ENCODE data around the gene IFNL2. TPM values are rescaled to one million over a fixed set of nuclear protein-coding genes. Genes with fewer than 3 reads are reported as not detected.

Gene IFNL2
- total and polyA plus RNA-seq, 2 donors (not counting 1 experiment from before 2014, with no cell fraction given): not detected

GRCh38 chr19:39261704-39262103, 6.5 kb upstream of the IFNL2 start:
- Histone ChIP-seq H3K27me3 (replicated peaks in 1 of 4; ENCODE audit: control extremely low read depth in 1 of 4, control insufficient read depth in 3 of 4, insufficient read depth in 4 of 4, low read length in 3 of 4) (peaks cover 0 to 46% (median 26%) of the 10 kb centered on the region in 4 experiments), H3K27ac (ENCODE audit: low read length in 2 of 2) (no peak overlapping the region), H2AFZ (ENCODE audit: insufficient read depth, low read depth, low read length, poor library complexity, severe bottlenecking) (no peak overlapping the region), H3K4me3 (ENCODE audit: control extremely low read depth in 1 of 5, extremely low read depth in 1 of 5, insufficient read depth in 1 of 5, low read depth in 2 of 5, low read length in 4 of 5) (no peak overlapping the region), H4K20me1 (ENCODE audit: control insufficient read depth, insufficient read depth, low read length, poor library complexity, severe bottlenecking) (no peaks in the 10 kb centered on the region), H3K9me3 (ENCODE audit: control extremely low read depth in 1 of 3, control insufficient read depth in 2 of 3, insufficient read depth in 1 of 3, low read length in 2 of 3) (peaks cover 0 to 6% (median 0%) of the 10 kb centered on the region in 3 donors), H3K4me2 (replicated peaks; ENCODE audit: low read depth, low read length, poor library complexity, severe bottlenecking) (no peak overlapping the region), H3K9ac (ENCODE audit: low read length) (no peak overlapping the region), H3K4me1 (ENCODE audit: control insufficient read depth in 2 of 2, insufficient read depth in 2 of 2, low read length in 2 of 2) (peaks cover 5 to 8% of the 10 kb centered on the region in 2 donors), H3K79me2 (ENCODE audit: control insufficient read depth, insufficient read depth, low read length) (no peaks in the 10 kb centered on the region), H3K36me3 (replicated peaks in 1 of 2; ENCODE audit: control extremely low read depth in 1 of 2, control insufficient read depth in 1 of 2, extremely low read depth in 1 of 2, insufficient read depth in 2 of 2, low read length in 1 of 2) (no peaks in the 10 kb centered on the region)
- CTCF ChIA-PET: interaction anchor here (0.6 kb wide), 1 partner anchor 27 kb away, joined by 3 read pairs; no protein-coding TSS in a partner anchor
- ATAC-seq (ENCODE audit: low read depth) (no peak), DNase-seq (no peak)
- Mint-ChIP-seq H3K9me3 (ENCODE audit: insufficient read depth) (no peaks in the 10 kb centered on the region), H3K4me3 (no peak overlapping the region), H3K4me1 (peaks cover 3% of the 10 kb centered on the region), H3K27ac (no peak overlapping the region), H3K27me3 (peaks cover 27% of the 10 kb centered on the region)
- 100% methylated on average over 1 of the region's 3 CpGs for WGBS (ENCODE audit: insufficient coverage)
- intact Hi-C loops (cut with micrococcal nuclease): no loop called here
- TF ChIP-seq EZH2 (IDR thresholded peaks at IDR 0.05; ENCODE audit: borderline replicate concordance, insufficient read depth, low read depth, low read length, poor library complexity, severe bottlenecking) (no peak), CTCF (IDR thresholded peaks at IDR 0.05) (no peak)
- POLR2A ChIA-PET: no interaction called here

GRCh38 chr19:39262496-39262895, 5.7 kb upstream of the IFNL2 start:
- peaks cover 3% of the 10 kb centered on the region for H3K4me1 Mint-ChIP-seq
- Histone ChIP-seq H3K9me3 (ENCODE audit: control extremely low read depth in 1 of 3, control insufficient read depth in 2 of 3, insufficient read depth in 1 of 3, low read length in 2 of 3) (peaks cover 0 to 6% (median 0%) of the 10 kb centered on the region in 3 donors), H2AFZ (ENCODE audit: insufficient read depth, low read depth, low read length, poor library complexity, severe bottlenecking) (no peak overlapping the region), H3K4me3 (ENCODE audit: control extremely low read depth in 1 of 5, extremely low read depth in 1 of 5, insufficient read depth in 1 of 5, low read depth in 2 of 5, low read length in 4 of 5) (no peak overlapping the region), H3K79me2 (ENCODE audit: control insufficient read depth, insufficient read depth, low read length) (no peaks in the 10 kb centered on the region), H3K27me3 (replicated peaks in 1 of 4; ENCODE audit: control extremely low read depth in 1 of 4, control insufficient read depth in 3 of 4, insufficient read depth in 4 of 4, low read length in 3 of 4) (peaks cover 0 to 46% (median 26%) of the 10 kb centered on the region in 4 experiments), H3K9ac (ENCODE audit: low read length) (no peak overlapping the region), H3K27ac (ENCODE audit: low read length in 2 of 2) (no peak overlapping the region), H3K4me2 (replicated peaks; ENCODE audit: low read depth, low read length, poor library complexity, severe bottlenecking) (no peak overlapping the region), H3K4me1 (ENCODE audit: control insufficient read depth in 2 of 2, insufficient read depth in 2 of 2, low read length in 2 of 2) (peaks cover 5 to 8% of the 10 kb centered on the region in 2 donors), H4K20me1 (ENCODE audit: control insufficient read depth, insufficient read depth, low read length, poor library complexity, severe bottlenecking) (no peaks in the 10 kb centered on the region), H3K36me3 (replicated peaks in 1 of 2; ENCODE audit: control extremely low read depth in 1 of 2, control insufficient read depth in 1 of 2, extremely low read depth in 1 of 2, insufficient read depth in 2 of 2, low read length in 1 of 2) (no peaks in the 10 kb centered on the region)
- no peaks in the 10 kb centered on the region for H3K9me3 Mint-ChIP-seq (ENCODE audit: insufficient read depth)
- DNase-seq (no peak), ATAC-seq (ENCODE audit: low read depth) (no peak)
- ChIA-PET CTCF (interaction anchor here (0.6 kb wide), 1 partner anchor 13 kb away, joined by 3 read pairs; no protein-coding TSS in a partner anchor), POLR2A (no interaction called here)
- TF ChIP-seq EZH2 (IDR thresholded peaks at IDR 0.05; ENCODE audit: borderline replicate concordance, insufficient read depth, low read depth, low read length, poor library complexity, severe bottlenecking) (no peak), CTCF (IDR thresholded peaks at IDR 0.05) (no peak)
- no peak overlapping the region for H3K27ac Mint-ChIP-seq
- no peak overlapping the region for H3K4me3 Mint-ChIP-seq
- intact Hi-C loops (cut with micrococcal nuclease): no loop called here
- WGBS (ENCODE audit: insufficient coverage): 93% methylated on average over 2 of the region's 4 CpGs
- H3K27me3 Mint-ChIP-seq: peaks cover 23% of the 10 kb centered on the region

Measured in B cell (primary cell).